Breast epithelium (tissue), 4 donors: Measurements from ENCODE around the gene ZNF850. TPM values are rescaled to one million over a fixed set of nuclear protein-coding genes. Genes with fewer than 3 reads are reported as not detected.
A peak's percentile ranks its signal among the peaks of the same experiment; 100 is the strongest.

ENCODE experiments used
- DNase-seq, 2 donors: peaks; one replicate each; pipeline ENCODE4 v3.0.0-alpha.2; 2019; ENCODE audit warnings: low spot score in 2 of 2
- H3K27ac ChIP-seq, 2 donors: fragments of 200-600 bp; sonication (generic) in 1 of 2; one replicate each; pipeline ENCODE4 v1.5.1; 2016 to 2019; ENCODE audit warnings: mild to moderate bottlenecking in 1 of 2
- H3K27me3 ChIP-seq, 2 donors: fragments of 200-600 bp; sonication (generic) in 1 of 2; one replicate each; pipeline versions ENCODE4 v1.5.1 to v1.6.0; 2017 to 2019; ENCODE audit warnings: control low read depth in 1 of 2, mild to moderate bottlenecking in 1 of 2
- H3K36me3 ChIP-seq: fragments of 200-600 bp; one replicate; pipeline ENCODE4 v1.5.1; 2019
- H3K4me1 ChIP-seq, 2 donors: fragments of 200-600 bp; sonication (generic); one replicate each; pipeline ENCODE4 v1.5.1; 2016 to 2019; ENCODE audit warnings: control low read depth in 1 of 2
- H3K4me3 ChIP-seq, 3 donors: fragments of 200-600 bp; sonication (generic); 1 replicate in 2 of 3; 2 replicates in 1 of 3; pipeline ENCODE4 v1.5.1; 2016 to 2019; ENCODE audit warnings: mild to moderate bottlenecking in 3 of 3, moderate library complexity in 2 of 3
- H3K9me3 ChIP-seq, 2 donors: fragments of 200-600 bp; sonication (generic) in 1 of 2; one replicate each; pipeline ENCODE4 v1.5.1; 2016 to 2019; ENCODE audit warnings: control low read depth in 1 of 2
- POLR2A ChIP-seq: fragments of 450-650 bp; IDR thresholded peaks from one replicate; pipeline ENCODE4 v1.6.1; 2016; ENCODE audit warnings: antibody characterized with exemption, mild to moderate bottlenecking, moderate library complexity
- POLR2AphosphoS5 ChIP-seq, 3 donors: sonication (generic); formaldehyde crosslinking; IDR thresholded peaks; one replicate each; pipeline ENCODE4 v1.6.1; 2017; ENCODE audit warnings: antibody characterized with exemption in 3 of 3
- intact Hi-C: fragments of 100-400 bp; cut with DNase I; formaldehyde crosslinking; loops from one replicate; pipeline ENCODE4 v1.15.1; 2023; ENCODE audit warnings: low total_unique reads
- total RNA-seq, 3 donors: library from RNA; depleted of rRNA; stranded (reverse); fragments of >200 nt; gene quantifications; one replicate each; pipeline ENCODE4 v1.1.0, GENCODE V29; 2016
- TF ChIP-seq, protein P1 (sequence below), 3 donors: fragments of 450-650 bp; IDR thresholded peaks; one replicate each; pipeline ENCODE4 v1.5.1; 2016 to 2017; ENCODE audit warnings: antibody characterized with exemption in 3 of 3, mild to moderate bottlenecking in 3 of 3, moderate library complexity in 3 of 3

ZNF850 gene
- total RNA-seq, 3 donors from 2014 or later, result 2.3 to 8.5 (median 2.4) TPM

DNA sequence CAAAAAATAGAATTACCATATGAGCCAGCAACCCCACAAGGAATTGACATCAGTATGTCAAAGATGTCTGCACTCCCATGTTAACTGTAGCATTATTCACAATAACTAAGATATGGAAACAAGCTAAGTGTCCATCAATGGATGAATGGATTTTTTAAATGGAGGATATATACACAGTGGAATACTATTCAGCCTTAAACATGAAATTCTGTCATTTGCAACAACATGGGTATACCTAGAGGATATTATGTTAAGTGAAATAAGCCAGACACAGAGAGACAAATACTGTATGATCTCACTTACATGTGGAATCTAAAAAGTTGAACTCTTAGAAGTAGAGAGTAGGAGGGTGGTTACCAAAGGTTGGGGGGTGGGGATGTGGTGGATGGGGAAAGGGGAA is 93.2 kb downstream of the ZNF850 start:
- no peak for DNase-seq
- H3K4me3 ChIP-seq, result no peak overlapping the region
- no peaks in the 10 kb centered on the region for H3K27me3 ChIP-seq
- H3K36me3 ChIP-seq, result peaks cover 14% of the 10 kb centered on the region
- TF ChIP-seq POLR2A (no peak), POLR2AphosphoS5 (IDR thresholded peaks at IDR 0.05) (no peak)
- TF ChIP-seq, protein P1, sequence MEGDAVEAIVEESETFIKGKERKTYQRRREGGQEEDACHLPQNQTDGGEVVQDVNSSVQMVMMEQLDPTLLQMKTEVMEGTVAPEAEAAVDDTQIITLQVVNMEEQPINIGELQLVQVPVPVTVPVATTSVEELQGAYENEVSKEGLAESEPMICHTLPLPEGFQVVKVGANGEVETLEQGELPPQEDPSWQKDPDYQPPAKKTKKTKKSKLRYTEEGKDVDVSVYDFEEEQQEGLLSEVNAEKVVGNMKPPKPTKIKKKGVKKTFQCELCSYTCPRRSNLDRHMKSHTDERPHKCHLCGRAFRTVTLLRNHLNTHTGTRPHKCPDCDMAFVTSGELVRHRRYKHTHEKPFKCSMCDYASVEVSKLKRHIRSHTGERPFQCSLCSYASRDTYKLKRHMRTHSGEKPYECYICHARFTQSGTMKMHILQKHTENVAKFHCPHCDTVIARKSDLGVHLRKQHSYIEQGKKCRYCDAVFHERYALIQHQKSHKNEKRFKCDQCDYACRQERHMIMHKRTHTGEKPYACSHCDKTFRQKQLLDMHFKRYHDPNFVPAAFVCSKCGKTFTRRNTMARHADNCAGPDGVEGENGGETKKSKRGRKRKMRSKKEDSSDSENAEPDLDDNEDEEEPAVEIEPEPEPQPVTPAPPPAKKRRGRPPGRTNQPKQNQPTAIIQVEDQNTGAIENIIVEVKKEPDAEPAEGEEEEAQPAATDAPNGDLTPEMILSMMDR (IDR thresholded peaks at IDR 0.05), result no peak
- no peaks in the 10 kb centered on the region for H3K4me1 ChIP-seq
- H3K27ac ChIP-seq, result no peak overlapping the region
- intact Hi-C loops, result no loop called here
- peaks cover 49 to 69% of the 10 kb centered on the region in 2 donors for H3K9me3 ChIP-seq

DNA sequence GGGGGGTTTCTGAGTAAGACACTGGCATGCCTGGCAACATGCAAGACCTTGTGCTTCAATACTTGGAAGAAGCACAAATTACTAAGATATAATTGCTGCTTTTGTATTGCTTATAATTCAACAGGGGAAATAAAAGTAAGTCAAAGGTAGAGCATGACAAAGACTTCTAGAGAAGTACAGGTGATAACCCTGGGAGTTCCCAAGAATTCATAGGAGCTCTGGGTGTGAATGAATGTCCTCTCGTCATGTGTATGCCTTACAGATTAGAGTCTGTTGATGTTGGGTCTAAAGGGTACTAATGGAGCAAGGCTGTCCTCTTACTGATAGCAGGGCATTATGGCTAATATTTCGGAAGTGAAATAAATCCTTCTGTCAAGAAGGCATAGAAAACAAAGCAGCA is 98.4 kb downstream of the ZNF850 start:
- TF ChIP-seq, protein P1 (IDR thresholded peaks at IDR 0.05), result no peak
- TF ChIP-seq POLR2A, result no peak
- TF ChIP-seq POLR2AphosphoS5 (IDR thresholded peaks at IDR 0.05), result no peak
- no peaks in the 10 kb centered on the region for H3K4me1 ChIP-seq
- H3K36me3 ChIP-seq, result peaks cover 10% of the 10 kb centered on the region
- H3K27ac ChIP-seq, result no peak overlapping the region
- no peak for DNase-seq
- no peaks in the 10 kb centered on the region for H3K27me3 ChIP-seq
- intact Hi-C loops, result no loop called here
- peaks cover 85 to 88% of the 10 kb centered on the region in 2 donors for H3K9me3 ChIP-seq
- H3K4me3 ChIP-seq, result no peak overlapping the region

DNA sequence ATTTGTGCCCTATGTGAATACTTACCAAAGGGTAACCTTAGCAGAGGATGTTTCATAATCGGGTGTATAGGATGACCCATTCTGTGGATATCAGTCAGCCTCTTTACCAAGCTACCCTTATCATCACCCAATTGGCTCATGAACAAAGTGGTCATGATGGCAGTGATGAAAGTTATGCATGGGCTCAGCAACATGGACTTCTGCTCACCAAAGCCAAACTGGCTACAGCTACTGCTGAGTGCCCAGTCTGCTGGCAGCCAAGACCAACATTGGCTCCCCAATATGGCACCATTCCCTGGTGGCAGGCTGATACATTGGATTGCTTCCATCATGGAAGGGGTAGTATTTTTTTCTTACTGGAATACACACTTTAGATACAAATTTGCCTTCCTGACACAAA is 100.2 kb downstream of the ZNF850 start:
- TF ChIP-seq POLR2A (no peak), POLR2AphosphoS5 (IDR thresholded peaks at IDR 0.05) (no peak)
- TF ChIP-seq, protein P1 (IDR thresholded peaks at IDR 0.05), result no peak
- Histone ChIP-seq H3K36me3 (peaks cover 5% of the 10 kb centered on the region), H3K27me3 (no peaks in the 10 kb centered on the region), H3K4me1 (no peaks in the 10 kb centered on the region), H3K27ac (no peak overlapping the region), H3K4me3 (no peak overlapping the region), H3K9me3 (peaks cover 80 to 81% of the 10 kb centered on the region in 2 donors)
- intact Hi-C loops, result no loop called here
- DNase-seq, result no peak

DNA sequence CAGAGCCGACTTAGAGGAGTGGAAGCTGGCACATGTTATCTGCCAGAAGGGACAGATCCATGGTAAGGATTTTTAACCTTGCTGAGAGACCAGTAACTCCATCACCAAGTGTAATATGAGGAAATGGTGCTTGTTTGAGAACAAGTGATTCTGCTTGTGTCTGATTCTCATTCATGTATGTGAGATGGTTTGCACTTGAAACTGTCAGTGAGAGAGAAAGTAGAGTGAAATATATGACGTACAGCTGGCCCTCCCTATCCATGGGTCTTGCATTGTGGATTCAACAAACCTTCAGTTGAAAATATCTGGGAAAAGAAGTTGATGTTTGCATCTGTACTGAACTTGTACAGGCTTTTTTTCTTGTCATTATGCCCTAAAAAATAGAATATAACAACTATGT is 104.0 kb downstream of the ZNF850 start:
- Histone ChIP-seq H3K4me3 (peak overlapping the region in 1 of 3 donors; percentile 94), H3K4me1 (no peaks in the 10 kb centered on the region), H3K27ac (no peak overlapping the region), H3K36me3 (peaks cover 6% of the 10 kb centered on the region), H3K9me3 (peaks cover 50 to 55% of the 10 kb centered on the region in 2 donors), H3K27me3 (no peaks in the 10 kb centered on the region)
- DNase-seq, result no peak
- no peak for TF ChIP-seq POLR2A
- TF ChIP-seq POLR2AphosphoS5 (IDR thresholded peaks at IDR 0.05), result no peak
- TF ChIP-seq, protein P1 (IDR thresholded peaks at IDR 0.05), result no peak
- intact Hi-C loops, result no loop called here

DNA sequence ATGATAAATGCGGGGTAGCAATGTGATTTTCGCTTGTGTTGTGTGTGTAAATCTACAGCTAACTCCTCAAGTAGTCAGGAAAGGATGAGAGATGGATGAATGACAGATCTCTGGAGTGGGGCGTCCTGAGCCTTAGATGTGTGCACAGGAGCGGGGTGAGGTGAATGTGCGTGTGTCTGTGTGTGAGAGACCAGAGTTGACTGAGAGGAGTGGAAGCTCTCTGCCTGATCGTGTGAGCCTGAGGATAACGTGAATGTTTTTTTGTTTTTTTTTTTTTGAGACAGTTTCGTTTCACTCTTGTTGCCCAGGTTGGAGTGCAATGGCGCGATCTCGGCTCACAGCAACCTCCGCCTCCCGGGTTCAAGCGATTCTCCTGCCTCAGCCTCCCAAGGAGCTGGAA is 106.8 kb downstream of the ZNF850 start:
- no peaks in the 10 kb centered on the region for H3K4me1 ChIP-seq
- peak overlapping the region; percentile 68 to 94 (median 74) for H3K4me3 ChIP-seq
- TF ChIP-seq POLR2A, result no peak
- no peak for DNase-seq
- peaks cover 32 to 55% of the 10 kb centered on the region in 2 donors for H3K9me3 ChIP-seq
- no peaks in the 10 kb centered on the region for H3K27me3 ChIP-seq
- intact Hi-C loops, result no loop called here
- peaks cover 6% of the 10 kb centered on the region for H3K36me3 ChIP-seq
- no peak overlapping the region for H3K27ac ChIP-seq

Other genes starting within 250 kb of the ZNF850 start
- gene ZNF260, start 244.5 kb downstream of the ZNF850 start, total RNA-seq, result 10 to 100 TPM in 2 of 3 donors, 1 to 10 TPM in 1; 9.1 to 35.6 (median 22.0) TPM
- 10 to 100 TPM in 2 of 3 donors, 1 to 10 TPM in 1; 8.2 to 20.3 (median 14.7) TPM for gene ZNF529, start 199.5 kb downstream of the ZNF850 start, total RNA-seq
- gene ZNF382, start 167.5 kb downstream of the ZNF850 start, total RNA-seq, result 10 to 100 TPM in 1 of 3 donors, 1 to 10 TPM in 2; 2.6 to 13.0 (median 6.6) TPM
- gene ZNF461, start 106.0 kb downstream of the ZNF850 start, total RNA-seq, result 10 to 100 TPM in 1 of 3 donors, 1 to 10 TPM in 2; 8.2 to 13.6 (median 9.0) TPM
- 10 to 100 TPM in 2 of 3 donors, 1 to 10 TPM in 1; 3.8 to 20.6 (median 15.1) TPM for gene ZNF567, start 85.2 kb downstream of the ZNF850 start, total RNA-seq
- gene ZNF790, start 65.6 kb upstream of the ZNF850 start, total RNA-seq, result 10 to 100 TPM in 1 of 3 donors, 1 to 10 TPM in 2; 5.6 to 11.4 (median 8.8) TPM
- 10 to 100 TPM in 2 of 3 donors, 1 to 10 TPM in 1; 8.6 to 13.6 (median 10.2) TPM for gene ZNF345, start 78.1 kb upstream of the ZNF850 start, total RNA-seq
- gene ZNF829, start 143.5 kb upstream of the ZNF850 start, total RNA-seq, result 1 to 10 TPM; 3.2 to 8.9 (median 4.3) TPM
- 10 to 100 TPM in 1 of 3 donors, 1 to 10 TPM in 2; 8.5 to 17.9 (median 9.8) TPM for gene ZNF568, start 143.5 kb upstream of the ZNF850 start, total RNA-seq